ENCODE results near the gene UBA6. TPM values are rescaled to one million over a fixed set of nuclear protein-coding genes. Genes with fewer than 3 reads are reported as not detected.

The UBA6 gene
- total RNA-seq, 1 experiment from 2014 or later, result 72.2 TPM

GRCh38 chr4:67587156-67587555 is 113.8 kb downstream of the UBA6 start:
- no peak overlapping the region for H2AFZ ChIP-seq (ENCODE audit: low read length)
- H3K4me1 ChIP-seq (ENCODE audit: insufficient read depth, low read length), result no peaks in the 10 kb centered on the region
- Mint-ChIP-seq H3K4me1 (no peaks in the 10 kb centered on the region), H3K9me3 (no peaks in the 10 kb centered on the region), H3K36me3 (ENCODE audit: insufficient read depth in 1 of 3, low read depth in 3 of 3) (no peaks in the 10 kb centered on the region; a peak in 1 of 7 replicates), H3K27ac (no peak overlapping the region), H3K27me3 (ENCODE audit: low read depth) (no peaks in the 10 kb centered on the region; the same call in 1 of the 2 replicates), H3K4me3 (no peak overlapping the region)
- no peak overlapping the region for H3K27ac ChIP-seq (ENCODE audit: insufficient read length, low read depth, low read length)
- H4K20me1 ChIP-seq (ENCODE audit: control insufficient read depth, insufficient read depth, insufficient read length), result no peaks in the 10 kb centered on the region
- no peaks in the 10 kb centered on the region for H3K79me1 ChIP-seq (ENCODE audit: insufficient read depth, low read depth, low read length, poor library complexity, severe bottlenecking)
- no peak for DNase-seq
- no peak overlapping the region for H4K5ac ChIP-seq (ENCODE audit: insufficient read length, low read depth, low read length)
- no peak overlapping the region for H3K18ac ChIP-seq (ENCODE audit: insufficient read length, low read depth, low read length)
- TF ChIP-seq CTCF (conservative IDR thresholded peaks at IDR 0.05), result no peak
- no peak overlapping the region for H3K14ac ChIP-seq (ENCODE audit: insufficient read depth, low read length)
- H3K79me2 ChIP-seq (ENCODE audit: insufficient read depth, low read length), result no peaks in the 10 kb centered on the region
- H4K91ac ChIP-seq (ENCODE audit: insufficient read length, low read depth, low read length), result no peak overlapping the region
- no peak overlapping the region for H3K4me2 ChIP-seq (ENCODE audit: insufficient read depth, insufficient read length, low read length)
- no peak overlapping the region for H2BK12ac ChIP-seq (ENCODE audit: insufficient read length, low read depth, low read length)
- H3K56ac ChIP-seq (ENCODE audit: insufficient read length, low read depth, low read length), result no peak overlapping the region
- H3K23me2 ChIP-seq (ENCODE audit: insufficient read length, low read depth, low read length, poor library complexity, severe bottlenecking), result no peaks in the 10 kb centered on the region
- no peak overlapping the region for H3K4ac ChIP-seq (ENCODE audit: low read depth, low read length)
- H3K9ac ChIP-seq (ENCODE audit: extremely low read depth, insufficient read length, low read length), result no peak overlapping the region
- H4K8ac ChIP-seq (replicated peaks; ENCODE audit: insufficient read length, low read depth, low read length), result no peak overlapping the region
- H3K23ac ChIP-seq (ENCODE audit: insufficient read length, low read depth, low read length), result no peak overlapping the region
- no peaks in the 10 kb centered on the region for H3K9me3 ChIP-seq (ENCODE audit: control insufficient read depth, low read depth, low read length)
- no peak overlapping the region for H2AK5ac ChIP-seq (ENCODE audit: insufficient read length, low read length)
- H2BK20ac ChIP-seq (ENCODE audit: low read depth, low read length, poor library complexity, severe bottlenecking), result no peak overlapping the region
- H2BK15ac ChIP-seq (ENCODE audit: low read depth, low read length), result no peak overlapping the region
- no peaks in the 10 kb centered on the region for H3K27me3 ChIP-seq (ENCODE audit: insufficient read depth, low read length)
- H3T11ph ChIP-seq (ENCODE audit: low read length), result no peak overlapping the region
- no CpG with 5 or more reads among the region's 3 CpGs for WGBS (ENCODE audit: extremely low coverage, insufficient read length, low lambda C conversion rate)
- no peak overlapping the region for H2BK5ac ChIP-seq (ENCODE audit: insufficient read length, low read length)
- no peak overlapping the region for H2BK120ac ChIP-seq (ENCODE audit: low read depth, low read length, poor library complexity, severe bottlenecking)

Measured in H9 (cell line).